ENCODE measurements around the gene NCAPG2.
"Not testable (repeated sequence)": the region's sequence is repeated elsewhere in the genome, so short reads cannot be mapped to it uniquely, and the experiment has no call there.

NCAPG2 gene

DNA sequence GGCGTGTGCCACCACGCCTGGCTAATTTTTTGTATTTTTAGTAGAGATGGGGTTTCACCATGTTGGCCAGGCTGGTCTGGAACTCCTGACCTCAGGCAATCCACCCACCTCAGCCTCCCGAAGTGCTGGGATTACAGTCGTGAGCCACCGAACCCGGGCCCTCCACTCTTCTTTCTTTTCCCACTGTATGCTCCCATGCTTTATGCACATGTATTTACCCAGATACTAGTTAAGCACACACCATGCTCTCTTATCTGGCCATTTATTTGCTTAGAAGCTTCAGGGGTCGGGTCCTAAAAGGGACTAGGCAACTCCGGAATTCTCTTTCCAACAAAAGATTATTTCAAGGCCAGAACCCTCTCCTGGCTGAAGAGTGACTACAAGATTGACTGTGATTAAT is 78.3 kb downstream of the NCAPG2 start:
- DNase-seq: not testable (repeated sequence)

DNA sequence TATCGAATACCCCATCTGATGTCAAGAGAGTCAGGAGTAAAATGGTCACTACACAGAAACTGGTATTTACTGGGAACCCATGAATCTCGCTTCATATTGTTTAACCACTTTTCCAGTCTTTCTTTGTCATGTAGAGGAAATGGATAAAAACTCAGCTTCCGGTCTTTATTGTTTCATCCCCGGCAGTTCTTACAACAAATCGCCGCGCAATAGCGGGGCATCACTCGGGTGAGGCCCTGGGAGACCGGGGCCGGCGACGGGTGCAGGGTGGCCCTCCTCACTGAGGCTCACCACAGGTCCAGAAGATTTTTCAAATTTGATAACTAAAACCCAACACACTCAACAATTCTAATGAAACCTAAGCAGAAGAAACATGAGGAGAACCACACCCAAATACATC is 81.4 kb downstream of the NCAPG2 start:
- no peak for DNase-seq

DNA sequence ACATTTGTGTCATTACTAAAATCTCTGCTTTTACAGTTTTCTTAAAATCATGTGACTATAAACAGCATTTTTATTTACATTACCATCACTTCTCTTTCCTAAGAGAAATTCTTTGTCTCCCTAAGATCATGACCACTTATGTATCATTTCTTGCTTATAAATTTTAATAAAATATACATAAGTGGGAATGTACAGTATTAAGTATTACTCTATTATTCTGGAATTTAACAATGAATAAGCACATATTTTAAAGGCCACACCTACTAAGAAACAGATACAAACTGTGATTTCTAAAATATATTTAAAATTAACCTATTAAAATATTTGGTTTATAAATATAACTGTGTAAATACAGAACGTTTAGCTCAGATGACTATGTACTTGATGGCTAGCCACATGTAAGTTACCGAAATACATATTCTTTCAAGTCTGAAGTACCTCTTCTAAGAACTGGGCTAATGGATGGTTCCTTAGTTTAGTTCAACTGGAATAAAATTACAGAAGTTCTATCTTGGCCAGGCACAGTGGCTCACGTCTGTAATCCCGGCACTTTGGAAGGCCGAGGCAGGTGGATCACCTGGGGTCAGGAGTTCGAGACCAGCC is 83.7 kb downstream of the NCAPG2 start:
- no peak for DNase-seq

DNA sequence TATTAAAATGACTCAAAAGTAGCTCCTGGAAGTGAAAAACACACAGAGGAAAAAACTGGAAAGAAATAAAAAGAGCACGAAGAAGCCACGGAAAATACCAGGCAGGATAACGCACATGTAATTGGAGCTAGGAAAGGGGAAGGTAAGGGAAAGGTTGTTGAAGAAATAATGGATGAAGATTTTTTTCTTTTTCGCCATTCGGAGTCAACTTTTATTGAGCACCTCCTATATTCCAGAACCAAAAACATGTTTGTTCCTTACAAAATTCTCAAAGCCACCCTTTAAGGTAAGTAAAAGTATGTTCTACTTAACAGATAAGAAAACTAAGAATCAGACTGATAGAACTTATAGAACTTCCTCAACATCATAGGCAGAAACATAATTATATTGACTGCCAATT is 84.2 kb downstream of the NCAPG2 start:
- DNase-seq: no peak

DNA sequence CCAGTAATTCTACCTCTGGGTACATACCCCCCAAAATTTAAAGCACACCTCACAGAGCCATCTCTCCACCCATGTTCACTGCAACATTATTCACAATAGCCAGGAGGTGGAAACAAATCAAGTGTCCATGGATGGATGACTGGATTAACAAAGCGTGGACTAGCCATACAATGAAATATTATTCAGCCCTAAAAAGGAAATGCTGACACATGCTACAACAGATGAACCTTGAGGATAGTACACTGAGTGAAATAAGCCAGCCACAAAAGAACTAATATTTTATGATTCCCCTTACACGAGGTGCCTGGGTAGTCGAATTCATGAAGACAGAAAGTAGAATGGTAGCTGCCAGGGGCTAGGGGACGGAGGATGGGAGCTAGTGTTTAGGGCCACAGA is 85.9 kb downstream of the NCAPG2 start:
- no peak for DNase-seq

DNA sequence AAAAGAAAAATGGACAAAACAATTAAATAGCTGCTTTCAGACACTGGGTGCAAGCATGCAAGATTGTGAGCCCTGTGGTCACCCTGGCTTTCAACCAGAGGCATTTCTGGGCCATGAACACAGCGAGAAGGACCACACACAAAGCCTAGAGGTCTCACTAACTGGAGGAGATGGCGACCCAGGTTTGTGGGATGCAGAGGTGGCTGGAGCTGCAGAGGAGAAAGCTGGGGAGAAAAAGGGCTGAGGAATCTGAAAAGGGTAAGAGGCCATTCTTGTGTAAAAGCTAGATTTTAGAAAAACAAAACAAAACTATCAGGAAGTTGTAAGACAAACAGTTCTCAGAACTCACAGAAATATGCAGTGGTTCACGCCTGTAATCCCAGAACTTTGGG is 86.9 kb downstream of the NCAPG2 start:
- DNase-seq: no peak

DNA sequence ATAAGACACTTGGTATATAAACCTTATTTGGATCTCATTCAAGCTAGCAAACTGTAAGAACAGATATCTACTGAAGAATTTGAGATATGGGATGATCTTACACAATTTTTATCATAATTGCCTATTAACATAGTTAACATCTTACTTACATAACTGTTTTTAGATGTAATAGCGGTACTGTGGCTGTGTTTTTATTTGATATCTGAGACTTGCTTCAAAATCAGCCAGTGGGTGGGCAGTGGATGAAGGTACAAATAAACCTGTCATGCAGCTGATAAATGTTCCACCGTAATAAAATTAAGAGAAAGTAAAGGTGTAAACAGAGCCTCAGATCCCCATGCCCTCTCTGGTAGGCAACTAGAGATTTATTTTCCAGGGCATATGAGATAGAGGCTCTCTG is 88.6 kb downstream of the NCAPG2 start:
- DNase-seq: no peak

DNA sequence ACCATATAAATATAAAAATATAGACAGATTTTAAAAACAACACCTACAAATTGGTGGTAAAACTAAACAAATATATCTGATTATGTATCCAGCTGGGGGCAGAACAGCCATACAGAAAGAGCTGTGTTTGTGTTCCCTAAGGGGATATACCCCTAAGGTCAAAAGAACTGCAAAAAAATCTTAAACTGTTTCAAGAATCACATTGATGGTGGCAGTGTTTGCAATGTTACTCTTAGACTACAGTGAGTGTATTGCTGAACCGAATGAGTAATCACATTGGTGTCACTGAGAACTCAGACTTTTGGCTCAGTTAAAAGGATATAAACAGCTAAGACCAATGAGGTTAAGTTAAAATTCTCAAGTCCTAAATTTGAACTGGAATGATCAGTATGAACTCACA is 89.9 kb downstream of the NCAPG2 start:
- no peak for DNase-seq

DNA sequence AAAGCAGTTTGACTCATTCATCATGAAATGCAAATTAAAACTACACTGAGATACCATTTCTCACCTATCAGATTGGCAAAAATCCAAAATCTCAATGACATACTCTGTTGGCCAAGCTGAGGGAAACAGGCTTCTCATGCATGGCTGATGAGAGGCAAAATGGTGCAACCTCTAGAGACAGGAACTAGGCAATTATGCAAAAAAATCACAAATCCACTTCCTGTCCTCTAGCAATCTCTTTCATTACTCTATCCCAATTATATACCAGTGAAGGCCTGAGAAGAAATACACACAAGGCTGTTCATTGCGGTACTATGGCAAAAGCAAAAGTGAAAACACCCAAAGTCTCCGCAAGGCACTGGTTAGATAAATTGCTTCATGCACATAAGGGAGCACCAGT is 91.1 kb downstream of the NCAPG2 start:
- DNase-seq: peak; percentile 23

DNA sequence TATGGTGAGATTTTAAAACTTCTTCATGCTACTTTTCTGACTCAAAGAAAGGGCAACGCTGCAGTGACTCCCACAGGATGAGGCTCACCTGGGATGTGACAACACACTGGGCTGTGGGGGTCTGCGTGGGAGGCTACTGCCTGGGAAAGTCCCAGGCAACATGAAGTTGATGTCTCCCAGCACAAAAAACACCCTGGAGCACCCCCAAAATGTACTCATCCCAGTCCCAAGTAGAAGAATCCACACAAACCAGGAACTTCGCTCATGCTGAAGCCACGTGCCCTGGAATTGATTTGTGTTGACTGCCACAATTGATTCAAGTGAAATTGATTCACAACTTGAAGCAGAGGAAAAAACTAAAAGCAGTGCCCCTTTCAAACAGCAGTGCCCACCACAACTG is 92.1 kb downstream of the NCAPG2 start:
- no peak for DNase-seq

DNA sequence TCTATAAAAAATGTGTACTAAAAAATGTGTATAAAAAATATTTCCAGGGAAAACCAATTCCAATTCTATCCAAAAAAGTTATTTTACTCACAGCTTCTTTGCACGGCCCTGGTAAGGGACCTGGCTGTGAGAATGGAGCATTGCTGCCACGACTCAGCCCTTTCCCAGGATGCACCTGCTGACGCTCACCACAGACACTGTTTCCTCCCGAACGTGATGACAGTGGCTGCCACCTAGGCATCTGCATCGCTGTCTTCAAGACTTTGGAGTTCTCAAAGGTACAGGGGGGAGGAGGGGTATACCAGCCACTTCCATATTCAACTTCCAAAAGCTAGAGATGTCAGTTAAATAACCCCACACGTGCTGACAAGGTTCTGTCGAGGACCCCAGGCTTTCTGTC is 93.1 kb downstream of the NCAPG2 start:
- no peak for DNase-seq

DNA sequence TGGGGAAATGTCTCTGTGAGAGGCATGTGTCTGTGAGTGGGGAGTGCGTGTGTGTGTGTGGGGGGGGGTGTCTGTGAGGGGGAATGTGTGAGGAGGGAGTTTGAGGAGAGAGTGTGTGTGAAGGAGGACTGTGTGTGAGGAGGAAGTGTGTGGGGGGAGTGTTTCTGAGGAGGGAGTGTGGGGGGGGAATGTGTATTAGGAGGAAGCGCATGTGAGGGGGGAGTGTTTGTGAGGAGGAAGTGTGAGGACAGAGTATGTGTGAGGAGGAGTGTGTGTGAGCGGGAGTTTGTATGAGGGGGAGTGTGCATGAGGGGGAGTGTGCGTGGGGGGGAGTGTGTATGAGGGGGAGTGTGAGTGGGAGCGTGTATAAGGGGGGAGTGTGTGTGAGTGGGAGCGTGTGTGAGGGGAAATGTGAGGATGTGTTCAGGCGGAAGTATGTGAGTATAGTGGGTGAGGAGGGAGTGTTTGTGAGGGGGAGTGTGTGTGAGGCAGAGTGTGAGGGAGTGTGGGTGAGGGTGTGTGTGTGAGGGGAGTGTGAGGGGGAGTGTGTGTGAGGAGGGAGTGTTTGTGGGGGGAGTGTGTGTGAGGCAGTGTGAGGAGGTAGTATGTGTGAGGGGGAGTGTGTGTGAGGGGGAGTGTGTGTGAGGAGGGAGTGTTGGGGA is 95.2 kb downstream of the NCAPG2 start:
- DNase-seq: no peak

DNA sequence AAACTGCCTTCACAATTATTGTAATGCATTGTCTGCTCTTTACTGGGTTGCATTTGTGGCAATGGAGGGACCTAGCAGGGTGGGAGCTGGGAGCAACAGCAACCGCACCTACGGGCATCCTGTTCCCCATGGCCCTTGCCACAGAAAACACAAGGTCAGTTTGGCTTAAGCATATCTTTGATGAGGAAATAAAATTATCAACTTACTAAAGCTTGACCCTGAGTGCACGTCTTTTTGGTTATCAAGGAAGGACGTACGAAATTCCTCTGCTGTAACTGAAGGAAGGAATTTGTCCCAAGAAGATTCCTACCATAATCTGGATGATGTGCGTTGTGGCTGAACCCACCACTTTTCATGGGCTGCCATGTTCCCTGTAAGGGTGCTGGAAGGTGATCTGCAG is 97.0 kb downstream of the NCAPG2 start:
- DNase-seq: no peak

DNA sequence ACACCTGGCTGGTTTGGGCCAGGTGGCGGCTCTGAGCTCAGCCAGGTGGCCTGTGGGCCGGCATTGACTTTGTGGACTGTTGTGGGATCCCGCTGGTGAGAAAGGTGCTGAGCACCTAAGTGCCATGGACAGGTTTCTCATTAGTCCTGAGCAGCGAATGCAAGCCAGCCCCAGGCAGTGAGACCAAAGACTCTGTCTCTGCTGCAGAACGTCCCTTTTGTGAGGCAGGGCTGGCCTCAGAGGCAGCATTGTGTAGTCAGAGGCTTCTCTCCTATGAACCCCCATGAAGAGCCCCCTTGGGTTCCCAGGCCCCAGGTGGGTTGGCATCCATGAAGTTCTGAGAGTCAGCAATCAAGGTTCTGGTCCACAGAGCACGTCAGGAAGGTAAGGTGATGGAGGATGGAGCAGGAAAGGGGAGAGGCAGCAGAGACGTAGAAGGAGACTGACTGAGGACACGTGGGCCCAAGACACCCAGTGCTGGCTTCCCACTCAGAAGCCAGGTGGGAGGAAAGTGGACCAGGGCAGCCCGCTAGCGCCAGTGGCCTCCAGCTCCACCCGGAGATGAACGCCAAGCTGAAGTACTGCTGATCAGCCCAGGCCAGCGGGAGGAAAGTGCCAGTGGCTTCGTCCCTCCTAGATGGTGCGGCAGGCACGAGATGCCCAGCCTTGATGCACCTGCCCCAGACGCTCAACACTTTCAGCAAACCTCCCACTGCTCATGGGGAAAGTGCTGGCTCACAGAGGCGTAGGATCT is 97.8 kb downstream of the NCAPG2 start:
- no peak for DNase-seq

DNA sequence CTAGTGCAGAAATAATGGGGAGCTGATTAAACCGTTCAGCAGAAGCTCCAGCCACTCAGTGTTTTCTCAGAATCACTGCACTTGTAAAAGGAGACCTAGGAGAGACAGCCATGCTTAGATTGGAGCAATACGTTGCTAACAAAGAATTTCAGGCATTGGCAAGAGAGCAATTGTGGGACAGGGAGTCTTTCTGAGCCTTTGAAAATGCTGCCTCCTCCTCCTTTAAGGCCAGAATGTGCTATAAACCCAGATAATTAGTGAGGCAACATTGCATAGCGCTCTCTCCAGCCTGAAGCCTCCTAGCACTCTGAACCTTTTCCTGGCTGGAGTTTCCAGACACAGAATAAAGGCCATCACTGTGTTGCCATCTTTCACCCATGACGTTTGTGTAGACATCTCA is 98.5 kb downstream of the NCAPG2 start:
- DNase-seq: no peak

DNA sequence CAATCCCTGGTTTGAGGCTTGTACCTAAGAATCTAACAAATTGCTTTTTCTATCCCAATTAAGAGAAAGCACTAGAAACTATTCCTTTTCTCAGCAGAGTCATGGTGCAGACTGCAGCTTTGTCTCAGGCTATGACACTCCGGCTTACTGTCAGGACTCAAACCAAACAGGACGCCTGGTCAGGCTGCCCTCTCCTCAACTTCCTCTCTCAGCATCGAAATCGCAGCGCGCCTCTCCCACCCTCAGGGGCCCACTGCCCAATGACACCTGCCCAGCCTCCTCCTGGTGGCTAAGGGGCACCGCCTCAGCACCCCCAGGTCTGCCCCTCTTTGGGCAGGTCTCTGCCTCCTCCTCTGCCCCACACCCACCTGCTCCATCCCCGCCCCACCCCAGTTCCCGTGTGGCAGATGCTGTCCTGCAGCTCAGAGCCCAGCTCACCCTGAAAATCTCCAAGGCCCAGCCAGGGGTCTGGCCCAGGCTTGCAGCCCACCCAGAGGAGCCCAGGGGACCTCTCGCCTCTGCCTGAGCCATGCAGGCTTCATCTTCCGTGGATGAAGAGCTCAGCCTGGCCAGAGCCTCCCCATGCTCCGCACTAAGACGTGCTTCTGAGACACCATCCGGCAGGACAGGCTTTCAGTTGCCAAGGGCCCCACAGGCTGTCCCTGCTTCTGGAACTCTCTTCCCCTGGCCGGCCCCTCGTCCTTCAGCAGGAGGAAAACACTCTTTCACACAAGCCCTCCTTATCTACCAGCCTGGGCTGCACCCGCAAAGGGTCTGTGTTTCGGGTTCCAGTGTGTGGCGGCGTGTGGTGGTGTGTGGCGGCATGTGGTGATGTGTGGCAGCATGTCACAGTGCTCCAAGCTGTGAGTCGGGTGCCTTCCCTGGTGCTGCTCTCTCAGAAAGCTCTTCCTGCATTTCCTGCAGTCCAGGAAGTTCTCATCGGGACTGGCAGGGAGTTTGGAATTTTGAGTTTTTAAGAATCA is 100.5 kb downstream of the NCAPG2 start:
- DNase-seq: no peak

DNA sequence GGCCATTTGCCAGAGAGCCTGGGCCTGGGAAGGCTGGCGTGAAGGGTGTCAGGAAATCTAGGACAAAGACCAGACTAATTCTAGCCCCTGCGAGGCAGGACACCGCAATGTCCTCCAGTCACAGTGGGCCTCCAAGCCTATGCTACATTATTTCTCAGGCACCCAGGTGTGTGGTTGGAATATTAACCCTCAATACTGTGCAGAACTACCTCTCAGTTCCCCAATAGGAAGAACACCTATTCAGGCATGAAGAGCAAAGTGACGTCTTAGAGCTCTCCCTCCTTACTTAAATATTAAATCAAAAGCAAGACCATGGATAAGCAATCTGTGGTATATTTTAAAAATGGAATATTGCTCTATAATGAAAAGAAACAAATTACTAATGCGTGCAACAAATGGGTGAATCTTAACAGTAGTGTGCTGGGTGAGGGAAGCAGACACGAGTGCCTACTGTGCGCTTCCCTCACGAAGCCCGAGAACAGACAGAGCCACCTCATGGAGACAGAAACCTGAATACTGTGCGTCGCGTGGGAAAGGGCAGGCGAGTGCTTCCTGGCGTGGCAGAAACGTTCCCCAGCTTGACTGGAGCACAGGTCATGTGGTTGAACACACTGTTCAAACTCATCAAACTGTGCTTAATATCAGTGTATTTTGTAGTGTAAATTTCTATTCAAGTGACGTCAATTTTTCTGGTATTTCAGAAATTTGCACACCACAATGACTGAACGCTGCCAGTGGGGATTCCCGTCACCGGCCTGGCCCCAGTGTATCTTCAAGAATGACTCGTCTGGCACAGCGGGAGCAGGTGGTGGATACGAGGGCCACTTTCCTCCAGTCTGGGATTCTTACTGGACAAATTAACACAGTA is 101.5 kb downstream of the NCAPG2 start:
- no peak for DNase-seq

DNA sequence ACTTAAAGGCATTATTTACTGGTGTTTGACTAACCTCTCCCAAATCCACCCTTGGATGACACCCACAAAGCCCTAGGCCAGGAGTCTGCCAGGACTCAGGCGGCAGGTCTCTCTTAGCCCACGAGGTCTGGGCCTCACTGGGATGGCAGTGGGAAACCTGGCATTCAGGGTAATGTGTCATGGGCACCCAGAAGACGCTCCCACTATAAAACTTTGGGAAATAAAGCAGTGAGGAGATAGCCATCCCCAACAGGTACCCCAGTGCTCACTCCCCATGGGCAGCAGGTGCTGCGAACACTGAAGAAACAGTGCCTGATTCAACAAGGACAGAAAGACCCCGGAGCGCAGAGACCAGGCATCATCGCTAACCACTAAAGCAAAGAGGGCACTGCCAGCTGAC is 102.6 kb downstream of the NCAPG2 start:
- DNase-seq: no peak

DNA sequence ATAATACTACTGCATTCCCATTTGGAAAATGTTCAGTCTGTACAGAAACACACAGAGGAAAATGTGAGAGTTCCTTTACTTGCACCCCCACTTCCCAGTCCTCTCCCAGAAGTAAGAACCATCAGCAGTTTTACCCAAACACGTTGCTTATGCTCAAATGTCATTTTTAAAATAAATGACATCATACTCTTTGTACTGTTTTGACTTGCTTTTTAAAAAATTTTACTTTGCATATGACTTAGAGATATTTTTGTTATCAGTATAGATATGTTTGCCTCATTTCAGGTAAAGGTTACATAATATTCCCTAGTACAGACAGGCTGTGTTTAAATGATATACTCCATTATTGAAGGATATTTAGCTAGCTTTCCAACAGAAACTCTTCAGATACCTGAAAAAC is 103.5 kb downstream of the NCAPG2 start:
- no peak for DNase-seq

DNA sequence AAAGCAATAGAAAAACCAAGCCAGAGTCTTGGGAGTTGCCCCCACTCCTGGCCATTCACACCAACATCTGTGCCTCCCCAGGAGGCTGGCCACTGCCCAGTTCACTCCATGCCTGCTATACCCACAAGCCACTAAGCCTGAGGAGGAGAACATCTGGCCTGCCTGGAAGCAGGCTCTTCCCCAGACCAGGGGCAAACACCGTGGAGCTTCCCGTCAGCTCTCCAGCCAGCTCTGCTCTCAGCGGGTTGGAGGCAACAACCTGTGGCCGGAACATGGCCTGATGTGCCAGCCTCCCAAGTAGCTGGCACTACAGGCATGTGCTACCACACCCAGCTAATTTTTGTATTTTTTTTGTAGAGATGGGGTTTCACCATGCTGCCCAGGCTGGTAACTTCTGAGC is 107.9 kb downstream of the NCAPG2 start:
- DNase-seq: no peak

DNA sequence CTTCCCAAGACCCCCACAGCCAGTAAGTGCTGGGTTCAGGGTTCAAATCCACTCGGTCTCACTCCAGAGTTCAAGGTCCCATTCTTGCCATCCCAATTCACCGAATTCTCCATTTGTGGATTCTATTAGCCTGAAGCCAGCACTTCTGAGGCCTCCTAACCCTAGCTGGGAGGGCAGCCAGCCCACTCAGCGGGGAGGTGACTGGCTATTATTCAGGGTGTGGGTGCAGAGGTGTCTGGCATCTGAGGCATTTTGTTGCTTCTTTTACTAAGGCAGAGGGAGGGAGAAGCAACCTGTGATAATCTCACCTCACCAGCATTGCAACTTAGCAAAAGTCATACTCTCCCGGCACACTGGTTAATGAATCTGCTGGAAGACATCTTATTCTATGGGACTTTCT is 108.3 kb downstream of the NCAPG2 start:
- no peak for DNase-seq

DNA sequence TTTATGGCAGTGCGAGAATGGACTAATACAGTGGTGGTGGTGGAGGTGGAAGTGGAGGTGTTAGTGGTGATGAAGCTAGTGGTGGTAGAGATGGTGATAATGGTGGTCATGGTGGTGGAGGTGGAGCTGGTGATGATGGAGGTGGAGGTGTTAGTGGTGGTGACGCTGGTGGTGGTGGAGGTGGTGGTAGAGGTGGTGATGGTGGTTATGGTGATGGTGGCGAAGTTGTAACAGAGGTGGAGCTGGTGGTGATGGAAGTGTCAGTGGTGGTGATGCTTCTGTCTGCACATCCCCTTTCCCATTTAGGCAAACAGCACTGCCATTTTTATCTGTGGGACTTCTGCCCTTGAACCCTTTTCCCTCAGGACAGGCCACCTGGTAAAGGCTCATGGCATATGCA is 109.5 kb downstream of the NCAPG2 start:
- DNase-seq: no peak
